ENCODE measurements around the gene POLRMT.

POLRMT gene

DNA sequence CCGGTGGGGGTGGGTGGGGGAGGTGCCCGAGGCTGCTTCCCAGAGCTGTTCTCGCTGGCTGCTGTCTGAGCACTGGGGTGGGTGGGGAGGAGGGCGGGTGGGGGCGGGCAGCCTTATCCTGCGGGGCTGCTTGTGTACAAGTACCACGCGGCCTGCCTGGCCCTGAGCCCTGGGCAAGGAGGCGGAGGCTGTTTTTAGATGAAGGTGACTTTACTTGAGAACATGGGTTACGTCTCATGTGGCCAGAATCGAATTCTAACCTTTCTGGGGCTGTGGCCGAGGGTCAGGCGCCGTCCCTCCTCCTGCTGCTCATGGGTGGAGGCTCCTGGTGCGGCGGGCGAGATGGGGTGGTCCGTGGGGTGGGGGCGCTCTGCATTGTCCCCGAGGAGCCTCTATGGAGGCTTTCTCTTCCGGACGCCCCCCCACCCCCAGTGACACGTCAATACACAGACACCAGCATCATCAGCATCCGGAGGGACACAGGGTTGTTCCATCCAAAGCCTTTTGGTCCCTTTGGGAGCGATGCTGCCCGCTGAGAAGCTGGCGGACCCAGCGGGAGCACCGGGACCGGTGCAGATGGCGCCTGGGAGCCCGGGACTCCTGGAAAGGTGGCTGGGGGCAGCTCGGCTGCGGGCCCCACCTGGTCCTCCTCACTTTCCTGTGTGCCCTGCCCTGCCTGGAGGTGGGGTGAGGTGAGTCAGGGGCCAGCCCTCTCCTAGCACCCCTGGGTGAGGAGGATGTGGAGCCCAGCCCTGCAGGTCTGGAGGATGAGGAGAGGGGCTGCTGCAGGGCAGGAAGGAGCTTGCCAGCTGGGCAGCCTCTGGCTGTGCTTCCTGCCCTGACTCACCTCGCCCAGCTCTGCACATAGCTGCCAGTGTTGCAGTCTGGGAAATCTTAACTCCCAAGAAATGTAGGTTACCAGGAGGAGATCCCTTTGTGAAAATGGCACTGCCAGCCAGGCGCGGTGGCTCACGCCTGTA lies 57.5 kb downstream of the POLRMT start:
- peak; percentile 62 for DNase-seq

DNA sequence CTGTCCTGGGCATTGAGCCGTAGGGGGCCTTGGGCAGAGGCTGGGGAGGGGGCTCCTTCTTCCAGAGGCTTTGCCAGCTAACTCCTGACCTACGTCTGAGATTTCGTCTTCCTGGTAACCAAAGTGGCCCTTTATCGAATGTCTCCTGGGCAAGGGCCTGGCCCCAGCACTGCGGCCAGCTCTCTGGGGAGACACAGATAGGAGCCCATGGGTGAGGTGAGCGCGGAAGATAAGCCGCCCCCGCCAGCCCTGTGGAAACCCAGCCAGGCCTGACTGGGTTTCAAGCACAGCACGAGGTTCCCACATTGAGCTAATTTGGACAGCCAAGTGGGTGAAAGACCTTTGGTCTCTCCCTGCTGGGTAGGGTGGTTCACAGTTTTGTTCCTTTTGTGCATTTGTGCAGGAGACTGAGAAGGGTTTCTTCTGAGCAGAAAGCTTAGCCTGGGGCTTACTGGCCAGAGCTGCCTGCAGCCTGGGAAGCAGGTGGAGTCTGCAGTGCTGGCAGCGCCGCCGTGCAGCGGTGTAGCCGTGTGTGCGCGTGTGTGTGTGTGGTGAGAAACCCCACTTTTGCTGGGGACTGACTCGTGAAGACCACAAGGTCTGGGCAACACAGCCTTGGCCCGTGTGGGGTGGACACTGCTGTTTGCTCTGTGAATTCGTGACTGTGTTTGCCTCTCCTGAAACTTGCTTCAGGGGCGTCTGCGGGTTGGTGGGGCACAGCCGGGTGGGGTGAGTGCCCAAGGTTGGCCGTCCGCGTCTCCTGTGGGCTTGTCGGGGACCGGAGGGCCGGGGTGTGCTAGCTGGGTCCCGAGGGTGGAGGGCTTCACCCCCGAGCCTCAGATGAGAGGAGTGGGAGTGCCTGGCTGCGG lies 58.4 kb downstream of the POLRMT start:
- DNase-seq, result peak; percentile 67

DNA sequence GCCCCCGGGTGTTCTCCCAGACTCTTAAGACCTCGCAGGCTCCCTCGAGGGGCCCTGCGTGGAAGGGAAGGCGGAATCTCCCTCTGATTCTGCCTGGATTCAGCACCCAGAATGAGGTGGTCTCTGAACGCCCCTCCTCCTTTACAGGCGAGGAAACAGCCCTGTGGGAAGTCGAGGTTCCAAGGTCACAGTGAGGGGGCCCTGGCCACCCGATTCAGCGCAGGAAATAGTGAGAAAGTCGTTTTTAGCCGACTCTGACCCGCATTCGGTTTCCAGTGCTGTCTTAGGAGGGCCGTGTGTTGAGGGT lies 59.9 kb downstream of the POLRMT start:
- DNase-seq, result no peak

DNA sequence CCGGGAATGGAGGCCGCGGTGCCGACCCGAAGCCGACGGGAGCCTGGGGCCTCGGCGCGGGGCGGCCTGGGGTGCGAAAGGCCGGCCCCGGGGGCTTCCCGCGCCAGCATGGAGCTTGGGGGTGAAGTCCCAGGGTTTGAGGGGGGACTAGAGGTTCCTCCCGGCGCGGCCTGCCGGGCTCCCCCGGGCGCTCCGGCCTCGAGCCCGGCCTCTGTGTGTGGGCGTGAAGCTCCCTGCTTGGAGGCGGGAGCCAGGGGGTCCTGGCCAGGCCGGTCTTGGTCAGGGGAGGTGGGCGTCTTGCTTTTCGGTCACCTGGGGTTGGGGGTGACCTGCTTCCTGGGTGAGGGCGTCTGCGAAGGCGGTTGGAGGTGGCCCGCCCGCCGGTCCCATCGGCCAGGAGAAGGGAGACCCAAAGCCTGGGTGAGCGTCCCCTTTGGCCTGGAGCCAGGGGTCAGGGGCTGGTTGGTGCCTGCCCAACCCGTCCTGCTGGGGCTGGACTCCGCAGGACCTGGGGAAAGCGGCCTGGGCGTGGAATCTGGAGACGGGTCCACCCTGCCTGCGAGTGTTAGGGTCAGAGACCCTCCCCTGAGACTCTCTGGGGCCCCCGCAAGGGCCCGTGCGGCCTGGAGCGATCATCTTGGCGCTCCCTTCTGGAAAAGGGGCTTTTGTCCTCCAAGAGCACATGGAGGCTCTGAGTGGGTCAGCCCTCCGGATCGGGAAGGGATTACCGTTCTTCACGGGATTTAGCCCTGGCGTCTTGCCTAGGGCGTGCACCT lies 60.4 kb downstream of the POLRMT start:
- peak; percentile 60 for DNase-seq

DNA sequence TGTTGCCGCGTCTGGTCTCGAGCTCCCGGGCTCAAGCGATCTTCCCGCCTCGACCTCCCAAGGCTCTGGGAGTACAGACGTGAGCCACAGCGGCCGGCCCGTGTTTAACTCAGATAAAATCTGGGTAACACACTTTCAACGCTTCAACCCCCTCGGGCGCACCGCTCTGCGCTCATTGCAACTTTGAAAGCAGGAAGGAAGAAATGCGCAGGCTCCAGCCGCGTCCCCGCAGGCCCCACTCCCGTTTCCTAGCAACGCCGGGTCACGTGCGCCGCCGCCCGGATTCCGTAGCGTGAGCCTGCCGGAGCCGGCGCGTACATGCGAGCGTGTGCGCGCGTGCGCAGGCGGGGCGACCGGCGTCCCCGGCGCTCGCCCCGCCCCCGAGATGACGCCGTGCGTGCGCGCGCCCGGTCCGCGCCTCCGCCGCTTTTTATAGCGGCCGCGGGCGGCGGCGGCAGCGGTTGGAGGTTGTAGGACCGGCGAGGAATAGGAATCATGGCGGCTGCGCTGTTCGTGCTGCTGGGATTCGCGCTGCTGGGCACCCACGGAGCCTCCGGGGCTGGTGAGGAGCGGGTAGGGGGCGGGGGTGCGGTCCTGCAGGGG lies 61.1 kb downstream of the POLRMT start, which contains the start of gene BSG:
Gene BSG (plus strand): TSS at position 457 of the 603 bp plus-strand sequence. CDS start 39 bp downstream, at position 496.
- peak; percentile 99 for DNase-seq

DNA sequence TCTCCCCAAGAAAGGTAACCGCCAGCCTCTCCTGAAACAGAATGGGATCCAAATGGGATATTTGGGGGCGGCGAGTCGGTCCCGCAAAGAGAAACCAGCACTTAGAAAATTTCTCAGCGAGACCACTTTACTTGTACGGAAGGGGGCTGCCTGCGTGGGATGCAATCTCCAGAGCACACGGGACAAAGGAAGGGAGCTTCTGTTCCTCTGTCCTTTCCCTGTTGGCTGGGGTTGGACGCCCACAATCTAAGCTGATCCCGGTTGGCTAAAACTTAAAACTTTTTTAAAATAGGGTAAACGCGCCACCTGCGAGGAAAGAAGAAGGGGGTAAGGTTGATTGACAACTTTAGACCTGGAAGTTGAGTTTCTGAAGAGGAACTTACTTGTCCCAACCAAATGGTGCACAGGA lies 61.8 kb downstream of the POLRMT start:
- no peak for DNase-seq

DNA sequence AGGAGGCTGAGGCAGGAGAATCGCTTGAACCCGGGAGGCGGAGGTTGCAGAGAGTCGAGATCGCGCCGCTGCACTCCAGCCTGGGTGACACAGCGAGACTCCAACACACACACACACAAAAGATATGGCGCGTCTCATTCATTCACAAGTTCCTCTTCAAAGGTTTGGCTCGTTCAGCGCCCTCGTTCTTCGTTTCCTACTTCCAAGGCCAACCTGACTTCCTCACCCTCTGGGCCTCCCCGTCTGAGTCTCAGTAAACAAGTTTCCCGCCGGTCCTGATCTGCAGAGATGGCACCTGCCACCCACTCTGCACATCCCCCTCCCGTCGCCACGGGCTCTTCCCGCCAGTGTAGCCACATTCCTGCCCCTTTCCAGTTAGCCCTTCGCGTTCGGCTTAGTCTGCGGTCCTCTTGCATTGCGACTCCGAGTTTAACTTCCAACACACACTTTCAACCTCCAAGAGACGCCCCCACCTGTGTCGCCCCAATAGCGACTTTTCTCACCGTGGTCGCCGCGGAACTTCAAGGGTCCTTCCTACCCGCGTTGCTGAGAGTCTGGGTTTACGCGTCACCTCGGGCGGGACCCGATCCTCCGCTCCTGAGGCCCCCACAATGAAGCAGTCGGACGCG lies 62.3 kb downstream of the POLRMT start:
- peak; percentile 78 for DNase-seq

DNA sequence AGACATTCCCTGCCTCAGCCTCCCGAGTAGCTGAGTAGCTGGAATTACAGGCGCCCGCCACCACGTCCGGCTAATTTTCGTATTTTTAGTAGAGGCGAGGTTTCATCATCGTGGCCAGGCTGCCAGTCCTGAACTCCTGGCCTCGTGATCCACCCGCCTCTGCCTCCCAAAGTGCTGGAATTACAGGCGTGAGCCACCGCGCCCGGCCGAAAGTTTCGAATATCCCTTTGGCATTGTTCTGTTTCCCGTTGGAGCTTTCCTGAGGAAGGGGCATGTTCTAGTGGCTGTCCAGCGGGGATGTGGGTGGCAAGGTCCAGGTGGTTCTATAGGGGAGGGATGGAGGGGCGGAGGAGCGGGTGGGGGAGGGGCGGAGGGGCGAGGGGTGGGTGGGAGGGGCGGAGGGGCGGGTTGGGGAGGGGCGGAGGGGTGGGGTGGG lies 63.1 kb downstream of the POLRMT start:
- DNase-seq, result no peak

DNA sequence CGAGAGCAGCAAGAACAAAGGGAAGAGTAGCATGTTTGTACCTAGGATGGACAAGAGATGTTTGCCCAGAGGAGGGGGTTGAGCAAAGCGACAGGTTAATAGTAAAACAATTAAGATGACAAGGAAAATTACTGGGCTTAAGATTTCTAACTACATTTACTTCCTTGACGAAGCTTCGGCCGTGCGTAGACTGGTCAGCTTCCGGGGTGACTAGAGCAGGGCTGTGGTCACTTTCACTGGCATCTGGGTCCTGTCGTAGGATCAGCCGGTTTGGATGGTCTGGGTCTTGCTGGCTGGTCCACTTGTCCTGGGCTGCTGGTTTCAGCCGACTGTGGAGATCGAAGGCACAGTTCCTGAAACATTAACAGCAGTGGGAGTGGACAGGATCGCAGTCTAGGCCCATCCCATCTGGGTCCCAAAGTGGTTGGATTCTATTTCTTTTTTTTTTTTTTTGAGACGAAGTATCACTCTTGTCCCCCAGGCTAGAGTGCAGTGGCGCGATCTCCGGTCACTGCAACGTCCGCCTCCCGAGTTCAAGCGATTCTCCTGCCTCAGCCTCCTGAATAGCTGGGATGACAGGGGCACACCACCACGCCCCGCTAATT lies 65.9 kb downstream of the POLRMT start:
- no peak for DNase-seq

Data from islet precursor cell (in vitro differentiated cells).